SK-N-SH (cell line): ENCODE results near the gene ORMDL1. TPM values are rescaled to one million over a fixed set of nuclear protein-coding genes. Genes with fewer than 3 reads are reported as not detected.
A peak's percentile ranks its signal among the peaks of the same experiment; 100 is the strongest.

Source experiments
- CTCF ChIA-PET: fragments of 300-600, 350-600 bp; formaldehyde crosslinking; extraction: SDS; loops from one replicate; lab custom pipeline; 2021; lab: Yijun Ruan, JAX
- POLR2A ChIA-PET: fragments of 350-600 bp; sonication (Branson Sonifier 250); formaldehyde crosslinking; extraction: SDS; loops from one replicate; lab custom pipeline; 2020; ENCODE audit warnings: antibody characterized with exemption, inconsistent platforms; lab: Yijun Ruan, JAX
- DNase-seq: peaks from one replicate; pipeline ENCODE4 v3.0.0; 2012
- H2AFZ ChIP-seq: fragments of 200-600 bp; sonication (generic); 2 replicates; pipeline ENCODE4 v1.8.1; 2016; ENCODE audit warnings: antibody characterized with exemption, mild to moderate bottlenecking, low read depth
- H3F3A ChIP-seq: fragments of 200-600 bp; sonication (generic); replicated peaks from 2 replicates; pipeline ENCODE3; 2016; ENCODE audit warnings: antibody characterized with exemption, mild to moderate bottlenecking; ENCODE audit not compliant: insufficient read depth
- H3K27ac ChIP-seq, 2 experiments: fragments of 200-500 bp in 1 of 2; fragments of 200-600 bp in 1 of 2; sonication (Bioruptor generic) in 1 of 2; sonication (generic), shearing (Covaris generic) in 1 of 2; 2 replicates each; pipeline versions ENCODE4 v1.5.1 to v1.6.1; 2014 to 2016; ENCODE audit warnings: low read depth in 2 of 2, inconsistent platforms in 1 of 2, low read length in 1 of 2, mild to moderate bottlenecking in 1 of 2, mixed read lengths in 1 of 2
- H3K27me3 ChIP-seq: fragments of 200-600 bp; sonication (generic), shearing (Covaris generic); 2 replicates; pipeline ENCODE4 v1.6.1; 2016; ENCODE audit warnings: mixed run types; ENCODE audit not compliant: insufficient read depth
- H3K36me3 ChIP-seq, 2 experiments: fragments of 200-500 bp in 1 of 2; fragments of 200-600 bp in 1 of 2; sonication (Bioruptor generic) in 1 of 2; sonication (generic) in 1 of 2; replicated peaks in 1 of 2; 2 replicates each; pipeline versions ENCODE3 to v1.5.1; 2014 to 2016; ENCODE audit warnings: low read length in 1 of 2, mild to moderate bottlenecking in 1 of 2; ENCODE audit not compliant: insufficient read depth in 2 of 2, control insufficient read depth in 1 of 2
- H3K4me1 ChIP-seq, 2 experiments: fragments of 200-500 bp in 1 of 2; fragments of 200-600 bp in 1 of 2; sonication (Bioruptor generic) in 1 of 2; sonication (generic), shearing (Covaris generic) in 1 of 2; 2 replicates each; pipeline versions ENCODE4 v1.5.1 to v1.6.1; 2014 to 2016; ENCODE audit warnings: low read depth in 1 of 2, low read length in 1 of 2, mixed run types in 1 of 2; ENCODE audit not compliant: insufficient read depth in 2 of 2, control insufficient read depth in 1 of 2
- H3K4me2 ChIP-seq: fragments of 200-600 bp; sonication (generic), shearing (Covaris generic); 2 replicates; pipeline ENCODE4 v1.6.1; 2017; ENCODE audit warnings: mixed run types
- H3K4me3 ChIP-seq, 2 experiments: fragments of 200-500 bp in 1 of 2; fragments of 200-600 bp in 1 of 2; sonication (Bioruptor generic) in 1 of 2; sonication (generic), shearing (Covaris generic) in 1 of 2; 2 replicates each; pipeline versions ENCODE4 v1.5.1 to v1.8.1; 2014 to 2016; ENCODE audit warnings: low read depth in 2 of 2, inconsistent platforms in 1 of 2, low read length in 1 of 2, mild to moderate bottlenecking in 1 of 2, mixed read lengths in 1 of 2, moderate library complexity in 1 of 2
- H3K79me2 ChIP-seq: fragments of 200-600 bp; sonication (generic); 2 replicates; pipeline ENCODE4 v1.8.1; 2017; ENCODE audit warnings: mild to moderate bottlenecking; ENCODE audit not compliant: insufficient read depth
- H3K9ac ChIP-seq: fragments of 200-600 bp; sonication (generic); 2 replicates; pipeline ENCODE4 v1.6.1; 2017; ENCODE audit warnings: mixed run types
- H3K9me2 ChIP-seq: fragments of 200-600 bp; sonication (generic); 2 replicates; pipeline ENCODE4 v1.6.1; 2017; ENCODE audit warnings: mixed run types
- H3K9me3 ChIP-seq: fragments of 200-600 bp; sonication (generic); 2 replicates; pipeline ENCODE4 v1.6.1; 2017; ENCODE audit warnings: mixed run types, mild to moderate bottlenecking, moderate library complexity
- H4K20me1 ChIP-seq: fragments of 200-600 bp; sonication (generic); 2 replicates; pipeline ENCODE4 v1.6.1; 2017; ENCODE audit warnings: mild to moderate bottlenecking, mixed run types; ENCODE audit not compliant: insufficient read depth
- CHD2 ChIP-seq: fragments of 150-350 bp; IDR thresholded peaks from 2 replicates; pipeline ENCODE4 v1.6.1; 2018; ENCODE audit warnings: low read length; ENCODE audit not compliant: partially characterized antibody
- CTCF ChIP-seq: fragments of 200-600 bp; sonication (generic); IDR thresholded peaks from 2 replicates; pipeline ENCODE4 v1.6.1; 2017; ENCODE audit warnings: antibody characterized with exemption, mild to moderate bottlenecking, moderate library complexity
- ELF1 ChIP-seq: IDR thresholded peaks from 2 replicates; pipeline ENCODE4 v1.4.0; 2012
- EZH2phosphoT487 ChIP-seq: fragments of 200-600 bp; sonication (generic); IDR thresholded peaks from 2 replicates; pipeline ENCODE4 v1.6.1; 2017; ENCODE audit warnings: low read depth, mixed run types, mild to moderate bottlenecking, antibody characterized with exemption, moderate library complexity, borderline replicate concordance
- FOSL2 ChIP-seq: IDR thresholded peaks from 2 replicates; pipeline ENCODE4 v1.4.0; 2012; ENCODE audit warnings: low read depth, mild to moderate bottlenecking, moderate library complexity, borderline replicate concordance
- FOXJ3 ChIP-seq: sonication (generic); formaldehyde crosslinking; IDR thresholded peaks from 2 replicates; pipeline ENCODE4 v1.5.1; 2020; ENCODE audit warnings: mild to moderate bottlenecking, missing genetic modification reagents
- GABPA ChIP-seq: IDR thresholded peaks from 2 replicates; pipeline ENCODE4 v1.4.0; 2012; ENCODE audit warnings: low read depth, mild to moderate bottlenecking
- GATA2 ChIP-seq: sonication (generic); formaldehyde crosslinking; IDR thresholded peaks from 2 replicates; pipeline ENCODE4 v1.5.0; 2020; ENCODE audit warnings: mild to moderate bottlenecking, missing genetic modification reagents
- IRF3 ChIP-seq: fragments of 150-350 bp; IDR thresholded peaks from 2 replicates; pipeline ENCODE4 v1.6.1; 2016; ENCODE audit warnings: mild to moderate bottlenecking, low read depth, low read length
- MEF2A ChIP-seq: IDR thresholded peaks from 2 replicates; pipeline ENCODE4 v1.4.0; 2012; ENCODE audit warnings: low read depth, borderline replicate concordance
- NRF1 ChIP-seq: IDR thresholded peaks from 2 replicates; pipeline ENCODE4 v1.6.1; 2012; ENCODE audit warnings: low read depth, mild to moderate bottlenecking, low read length
- RCOR1 ChIP-seq: fragments of 150-350 bp; IDR thresholded peaks from 2 replicates; pipeline ENCODE4 v1.6.1; 2017; ENCODE audit warnings: antibody characterized with exemption, low read length
- REST ChIP-seq: IDR thresholded peaks from 2 replicates; pipeline ENCODE4 v1.6.1; 2012; ENCODE audit warnings: mild to moderate bottlenecking, low read depth, low read length, moderate library complexity
- RFX5 ChIP-seq: IDR thresholded peaks from 2 replicates; pipeline ENCODE4 v1.6.1; 2012; ENCODE audit warnings: mild to moderate bottlenecking, improper control_type of control experiment, low read length
- SMC3 ChIP-seq: IDR thresholded peaks from 2 replicates; pipeline ENCODE4 v1.6.1; 2012; ENCODE audit warnings: low read depth, low read length, improper control_type of control experiment
- TEAD4 ChIP-seq: IDR thresholded peaks from 2 replicates; pipeline ENCODE4 v1.4.0; 2012; ENCODE audit warnings: mild to moderate bottlenecking, borderline replicate concordance; ENCODE audit not compliant: insufficient read depth
- USF1 ChIP-seq: IDR thresholded peaks from 2 replicates; pipeline ENCODE4 v1.4.0; 2012; ENCODE audit warnings: low read depth, borderline replicate concordance
- USF2 ChIP-seq: fragments of 150-350 bp; IDR thresholded peaks from 2 replicates; pipeline ENCODE4 v1.6.1; 2017; ENCODE audit warnings: antibody characterized with exemption, low read length, low read depth, borderline replicate concordance
- ZBTB33 ChIP-seq: IDR thresholded peaks from 2 replicates; pipeline ENCODE4 v1.4.0; 2012; ENCODE audit warnings: low read depth, borderline replicate concordance
- WGBS: methylation state at CpG from one replicate; pipeline ENCODE4 v1.1.6; 2017; ENCODE audit warnings: low lambda C conversion rate; 5-methylcytosine and 5-hydroxymethylcytosine counted together
- polyA plus RNA-seq, 3 experiments: library from polyadenylated mRNA; depleted of rRNA; stranded (reverse); fragments of >200 nt; gene quantifications; 2 replicates each; pipeline ENCODE4 v1.2.3, GENCODE V29; 2012

The ORMDL1 gene
- polyA plus RNA-seq, 1 of the 3 experiments (the other 2 are of a cell fraction), result 99.2 TPM

GRCh38 chr2:189762551-189763298 is 21.4 kb downstream of the ORMDL1 start, which contains the start of gene OSGEPL1 (continued):
- TF ChIP-seq NRF1 (no peak), IRF3 (no peak), CHD2 (peak; percentile 23), REST (no peak), SMC3 (no peak), GATA2 (peak; percentile 48), RCOR1 (no peak; the same call in 1 of the 2 replicates)

GRCh38 chr2:189762229-189762550 is 21.9 kb downstream of the ORMDL1 start:
- no peak for DNase-seq
- Histone ChIP-seq H3K9me2 (no peaks in the 10 kb centered on the region), H3K27me3 (no peaks in the 10 kb centered on the region), H3K36me3 (peaks cover 7 to 12% of the 10 kb centered on the region in 2 experiments), H3K4me2 (peak overlapping the region; percentile 90), H3K4me3 (peak overlapping the region; percentile 83 to 90), H3K9ac (peak overlapping the region; percentile 88), H3K79me2 (peaks cover 12% of the 10 kb centered on the region; the same call in 1 of the 2 replicates), H3F3A (peaks cover 12% of the 10 kb centered on the region), H3K4me1 (peaks cover 8 to 13% of the 10 kb centered on the region in 2 experiments; a peak in 2 of 4 replicates), H3K9me3 (no peaks in the 10 kb centered on the region), H3K27ac (peak overlapping the region; percentile 86 to 97), H4K20me1 (no peaks in the 10 kb centered on the region), H2AFZ (peak overlapping the region; percentile 96)
- ChIA-PET POLR2A (interaction anchor here (1.1 to 2.9 kb wide), 5 partner anchors 12 to 322 kb away, joined by 4 to 31 read pairs (median 5); partner anchors contain the start of genes ORMDL1, PMS1 and SLC40A1), CTCF (interaction anchor here (0.5 to 4.5 kb wide), 23 partner anchors 10 to 769 kb away, joined by 3 to 36 read pairs (median 4); partner anchors contain the start of genes ANKAR, ASNSD1, ORMDL1 and PMS1)
- 3% methylated on average over 7 of the region's 7 CpGs for WGBS
- TF ChIP-seq SMC3 (no peak), FOSL2 (no peak), EZH2phosphoT487 (no peak), MEF2A (no peak), ELF1 (no peak), GABPA (no peak), CTCF (no peak), USF2 (no peak; the same call in 1 of the 2 replicates), RFX5 (no peak), USF1 (no peak), ZBTB33 (no peak), TEAD4 (no peak), CHD2 (no peak), FOXJ3 (CRISPR knock-in tag) (no peak)
